ENCODE measurements around the gene ANKUB1.
A peak's percentile ranks its signal among the peaks of the same experiment; 100 is the strongest.

- TF ChIP-seq CTCF (IDR thresholded peaks at IDR 0.05) (peak; percentile 73), RCOR1 (IDR thresholded peaks at IDR 0.05; ENCODE audit: low read depth, low read length) (no peak), EP300 (IDR thresholded peaks at IDR 0.05) (no peak), ELK1 (IDR thresholded peaks at IDR 0.05; ENCODE audit: low read depth, low read length) (no peak), SMC3 (IDR thresholded peaks at IDR 0.05) (peak; percentile 64)
Measured at GRCh38 chr3:149771652-149772271, 20.6 kb downstream of the ANKUB1 start.
